Thyroid gland (tissue), 4 donors: ENCODE results near the gene TCIRG1. TPM values are rescaled to one million over a fixed set of nuclear protein-coding genes. Genes with fewer than 3 reads are reported as not detected.
A peak's percentile ranks its signal among the peaks of the same experiment; 100 is the strongest.

Experiments
- DNase-seq, 2 donors: peaks; one replicate each; pipeline ENCODE4 v3.0.0-alpha.2; 2019
- H3K27ac ChIP-seq, 3 donors: fragments of 200-600 bp; sonication (generic); 1 replicate in 2 of 3; 2 replicates in 1 of 3; pipeline ENCODE4 v1.5.1; 2016 to 2019; ENCODE audit warnings: mild to moderate bottlenecking in 1 of 3, moderate library complexity in 1 of 3
- H3K27me3 ChIP-seq: fragments of 200-600 bp; sonication (generic); one replicate; pipeline ENCODE4 v1.5.1; 2019
- H3K36me3 ChIP-seq, 2 donors: fragments of 200-600 bp; sonication (generic); one replicate each; pipeline ENCODE4 v1.5.1; 2016 to 2019
- H3K4me1 ChIP-seq, 2 donors: fragments of 200-600 bp; sonication (generic); one replicate each; pipeline ENCODE4 v1.5.1; 2017 to 2019
- H3K4me3 ChIP-seq, 3 donors: fragments of 200-600 bp; sonication (generic); replicated peaks in 1 of 3; 1 replicate in 2 of 3; 2 replicates in 1 of 3; pipeline ENCODE4 v1.5.1; 2016; ENCODE audit warnings: mild to moderate bottlenecking in 1 of 3
- H3K9me3 ChIP-seq: fragments of 200-600 bp; sonication (generic); one replicate; pipeline ENCODE4 v1.5.1; 2017
- POLR2A ChIP-seq, 2 donors: fragments of 450-650 bp; IDR thresholded peaks; one replicate each; pipeline ENCODE4 v1.6.1; 2017; ENCODE audit warnings: antibody characterized with exemption in 2 of 2, mild to moderate bottlenecking in 2 of 2, moderate library complexity in 1 of 2
- WGBS, 2 donors: methylation state at CpG; one replicate each; pipeline ENCODE4 v1.1.5; 2017; 5-methylcytosine and 5-hydroxymethylcytosine counted together
- intact Hi-C: fragments of 100-400 bp; cut with DNase I; formaldehyde crosslinking; loops from one replicate; pipeline ENCODE4 v1.15.1; 2023
- microRNA-seq: library from miRNA; unstranded; fragments of <30 nt; microRNA quantifications from one replicate; pipeline ENCODE4, GENCODE V29; 2016
- small RNA-seq: library from RNA; depleted of rRNA; stranded (forward); fragments of <200 nt; gene quantifications from one replicate; pipeline ENCODE3, GENCODE V24; 2016
- total RNA-seq, 4 donors: library from RNA; depleted of rRNA; stranded (reverse); fragments of >200 nt; gene quantifications; one replicate each; pipeline ENCODE4 v1.2.3, GENCODE V29; 2016
- TF ChIP-seq, protein P1 (sequence below), 6 experiments: fragments of 200-600 bp in 3 of 6; fragments of 450-650 bp in 3 of 6; sonication (generic) in 3 of 6; IDR thresholded peaks; one replicate each; pipeline ENCODE4 v1.5.1; 2016 to 2019; ENCODE audit warnings: antibody characterized with exemption in 6 of 6, mild to moderate bottlenecking in 2 of 6, inconsistent platforms in 1 of 6, moderate library complexity in 1 of 6

Gene TCIRG1
- total RNA-seq, 4 donors from 2014 or later: 74.8 to 141 (median 121) TPM

DNA sequence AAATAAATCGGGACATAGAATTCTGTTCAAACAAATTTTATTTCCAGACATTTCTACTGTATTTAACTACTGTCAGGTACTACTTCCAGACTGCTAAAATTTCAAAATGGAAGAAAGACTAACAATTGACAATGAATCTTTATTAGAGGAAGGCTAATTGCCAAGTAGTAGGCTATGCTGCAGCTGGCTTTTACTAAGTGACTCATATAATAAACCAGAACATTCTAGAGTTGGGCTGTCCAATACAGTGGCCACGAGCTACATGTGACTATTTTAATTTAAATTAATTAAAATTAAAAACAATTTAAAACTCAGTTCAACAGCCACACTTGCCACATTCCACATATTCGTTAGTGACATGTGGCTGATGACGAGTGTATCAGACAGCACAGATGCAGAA lies 54.7 kb downstream of the TCIRG1 start:
- no peaks in the 10 kb centered on the region for H3K36me3 ChIP-seq
- WGBS, 2 donors: 95% methylated on average over 4 of the region's 4 CpGs
- H3K27ac ChIP-seq: no peak overlapping the region
- H3K4me1 ChIP-seq: peaks cover 25 to 44% of the 10 kb centered on the region in 2 donors
- DNase-seq: no peak
- intact Hi-C loops: no loop called here
- H3K9me3 ChIP-seq: no peaks in the 10 kb centered on the region
- H3K27me3 ChIP-seq: no peaks in the 10 kb centered on the region
- H3K4me3 ChIP-seq: no peak overlapping the region
- TF ChIP-seq POLR2A (IDR thresholded peaks at IDR 0.05): no peak
- TF ChIP-seq, protein P1, sequence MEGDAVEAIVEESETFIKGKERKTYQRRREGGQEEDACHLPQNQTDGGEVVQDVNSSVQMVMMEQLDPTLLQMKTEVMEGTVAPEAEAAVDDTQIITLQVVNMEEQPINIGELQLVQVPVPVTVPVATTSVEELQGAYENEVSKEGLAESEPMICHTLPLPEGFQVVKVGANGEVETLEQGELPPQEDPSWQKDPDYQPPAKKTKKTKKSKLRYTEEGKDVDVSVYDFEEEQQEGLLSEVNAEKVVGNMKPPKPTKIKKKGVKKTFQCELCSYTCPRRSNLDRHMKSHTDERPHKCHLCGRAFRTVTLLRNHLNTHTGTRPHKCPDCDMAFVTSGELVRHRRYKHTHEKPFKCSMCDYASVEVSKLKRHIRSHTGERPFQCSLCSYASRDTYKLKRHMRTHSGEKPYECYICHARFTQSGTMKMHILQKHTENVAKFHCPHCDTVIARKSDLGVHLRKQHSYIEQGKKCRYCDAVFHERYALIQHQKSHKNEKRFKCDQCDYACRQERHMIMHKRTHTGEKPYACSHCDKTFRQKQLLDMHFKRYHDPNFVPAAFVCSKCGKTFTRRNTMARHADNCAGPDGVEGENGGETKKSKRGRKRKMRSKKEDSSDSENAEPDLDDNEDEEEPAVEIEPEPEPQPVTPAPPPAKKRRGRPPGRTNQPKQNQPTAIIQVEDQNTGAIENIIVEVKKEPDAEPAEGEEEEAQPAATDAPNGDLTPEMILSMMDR (IDR thresholded peaks at IDR 0.05): no peak

DNA sequence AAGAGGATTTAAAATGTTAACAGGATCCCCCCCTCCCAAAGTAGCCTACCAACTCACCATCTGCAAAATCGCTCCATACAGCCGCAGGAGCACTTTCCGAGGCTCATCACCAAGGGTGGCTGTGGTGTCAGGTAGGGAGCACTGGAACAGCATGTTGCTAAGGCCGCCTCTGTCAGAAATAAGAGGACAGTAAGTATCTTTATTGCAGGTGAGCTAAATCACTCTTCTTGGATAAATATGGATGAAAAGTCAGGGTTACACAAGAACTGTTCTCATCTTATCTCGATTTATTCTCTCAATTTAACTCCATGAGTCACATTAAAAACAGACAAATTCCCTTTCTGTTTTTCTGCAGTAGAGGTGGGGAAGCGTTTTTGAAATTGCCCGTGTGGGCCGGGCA lies 58.1 kb downstream of the TCIRG1 start:
- Histone ChIP-seq H3K4me1 (peaks cover 35 to 47% of the 10 kb centered on the region in 2 donors), H3K9me3 (no peaks in the 10 kb centered on the region), H3K27ac (no peak overlapping the region), H3K27me3 (no peaks in the 10 kb centered on the region), H3K36me3 (no peaks in the 10 kb centered on the region), H3K4me3 (no peak overlapping the region)
- 96 to 98% methylated on average over 8 of the region's 8 CpGs for WGBS, 2 donors
- TF ChIP-seq POLR2A (IDR thresholded peaks at IDR 0.05): no peak
- TF ChIP-seq, protein P1 (IDR thresholded peaks at IDR 0.05): no peak
- DNase-seq: no peak
- intact Hi-C loops: no loop called here

DNA sequence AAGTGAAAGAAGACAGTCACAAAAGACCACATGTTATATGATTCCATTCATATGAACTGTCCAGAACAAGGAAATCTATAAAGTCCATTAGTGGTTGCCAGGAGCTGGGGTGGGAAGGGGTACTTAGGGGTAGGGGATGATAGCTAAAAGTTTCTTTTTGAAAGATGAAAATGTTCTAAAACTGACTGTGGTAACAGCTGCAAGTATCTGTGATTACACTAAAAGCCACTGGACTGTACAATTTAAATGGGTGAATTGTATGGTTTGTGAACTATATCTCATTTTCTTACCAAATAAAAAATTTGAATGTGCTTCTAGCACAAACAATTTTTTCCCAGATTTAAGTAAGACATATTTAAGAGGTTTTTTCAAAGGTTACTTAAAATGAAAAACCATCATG lies 60.2 kb downstream of the TCIRG1 start:
- H3K4me1 ChIP-seq: peaks cover 38 to 51% of the 10 kb centered on the region in 2 donors
- TF ChIP-seq POLR2A (IDR thresholded peaks at IDR 0.05): no peak
- TF ChIP-seq, protein P1 (IDR thresholded peaks at IDR 0.05): no peak
- peak overlapping the region; percentile 69 to 78 (median 76) for H3K27ac ChIP-seq
- DNase-seq: no peak
- H3K4me3 ChIP-seq: no peak overlapping the region
- intact Hi-C loops: no loop called here
- H3K36me3 ChIP-seq: no peaks in the 10 kb centered on the region
- H3K27me3 ChIP-seq: no peaks in the 10 kb centered on the region
- no peaks in the 10 kb centered on the region for H3K9me3 ChIP-seq

DNA sequence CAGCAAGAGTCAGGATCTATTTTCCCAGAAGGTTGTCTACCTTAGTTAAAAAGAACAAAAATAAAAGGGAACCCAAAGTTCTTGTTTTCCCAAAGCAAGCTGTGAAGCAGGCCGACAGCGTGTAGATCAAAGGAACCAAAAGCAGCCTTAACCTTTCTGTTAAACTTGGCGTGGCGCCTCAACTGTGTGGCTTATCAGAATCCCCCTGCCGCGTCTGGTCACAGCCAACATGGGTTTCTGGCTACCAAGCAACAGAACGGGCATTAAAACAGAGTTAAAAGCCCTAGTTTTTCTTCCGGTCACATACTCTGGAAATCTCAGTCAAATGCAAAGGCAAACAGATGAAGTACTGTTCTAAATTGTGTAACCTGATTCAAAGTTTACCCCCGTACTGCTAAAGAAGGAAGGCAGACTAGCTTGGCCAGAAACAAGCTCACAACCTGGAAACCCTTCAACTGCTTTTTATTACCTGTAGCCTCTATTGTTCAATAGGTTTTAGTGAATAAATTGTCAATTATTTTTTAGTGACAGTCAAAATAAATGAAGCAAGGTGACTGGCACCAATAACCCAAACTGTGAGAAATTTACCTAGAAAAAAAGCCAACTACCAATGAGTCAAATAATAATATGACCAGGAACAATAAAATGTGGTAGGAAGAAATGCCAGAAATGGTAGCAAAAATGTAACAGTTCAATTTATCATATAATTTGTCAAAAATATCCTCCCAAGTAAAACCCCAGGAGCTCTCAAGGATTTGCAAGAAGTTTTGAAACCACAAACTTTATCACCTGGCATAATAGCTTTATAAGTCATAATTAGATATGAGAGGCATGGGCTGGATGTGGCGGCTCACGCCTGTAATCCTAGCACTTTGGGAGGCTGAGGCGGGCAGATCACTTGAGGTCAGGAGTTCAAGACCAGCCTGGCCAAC lies 60.9 kb downstream of the TCIRG1 start:
- H3K27ac ChIP-seq: peak overlapping the region; percentile 69 to 78 (median 76)
- DNase-seq: peak; percentile 80 to 83
- 33 to 35% methylated on average over 12 of the region's 12 CpGs for WGBS, 2 donors
- no peaks in the 10 kb centered on the region for H3K27me3 ChIP-seq
- intact Hi-C loops: no loop called here
- peak in 1 of 2 donors; percentile 12 for TF ChIP-seq POLR2A (IDR thresholded peaks at IDR 0.05)
- TF ChIP-seq, protein P1 (IDR thresholded peaks at IDR 0.05): no peak
- H3K4me3 ChIP-seq: no peak overlapping the region
- no peaks in the 10 kb centered on the region for H3K9me3 ChIP-seq
- H3K4me1 ChIP-seq: peaks cover 38 to 51% of the 10 kb centered on the region in 2 donors
- no peaks in the 10 kb centered on the region for H3K36me3 ChIP-seq

Small RNA genes lying within 50 kb of the gene (microRNA-seq; reads per million reads assigned to microRNA genes)
- not detected for gene MIR4691
- not detected for gene MIR6753
- gene MIR7113: 1.8 reads per million

Small RNA genes lying within 50 kb of the gene (small RNA-seq; reads per million reads assigned to genes)
- not detected for gene MIR6753

Other genes with a start within 250 kb of the TCIRG1 start
- 10 to 100 TPM; 25.7 to 49.2 (median 36.3) TPM for gene UNC93B1, start 34.9 kb upstream of the TCIRG1 start, total RNA-seq
- 1 to 10 TPM; 3.0 to 6.6 (median 3.5) TPM for gene ALDH3B1, start 28.7 kb upstream of the TCIRG1 start, total RNA-seq
- 100 to 1,000 TPM; 222 to 310 (median 254) TPM for gene NDUFS8, start 8.3 kb upstream of the TCIRG1 start, total RNA-seq
- gene CHKA, start 82.4 kb downstream of the TCIRG1 start, total RNA-seq: 100 to 1,000 TPM in 1 of 4 donors, 10 to 100 TPM in 3; 86.8 to 106 (median 93.1) TPM
- 10 to 100 TPM; 57.4 to 84.2 (median 67.4) TPM for gene KMT5B, start 174.3 kb downstream of the TCIRG1 start, total RNA-seq
- 10 to 100 TPM; 12.4 to 28.3 (median 24.4) TPM for gene C11orf24, start 232.9 kb downstream of the TCIRG1 start, total RNA-seq